HG02970 (cell line): ENCODE data around the gene RPS3A.
A peak's percentile ranks its signal among the peaks of the same experiment; 100 is the strongest.
"Not testable (repeated sequence)": the region's sequence is repeated elsewhere in the genome, so short reads cannot be mapped to it uniquely, and the experiment has no call there.

ENCODE experiments used
- ATAC-seq: cut with Tn5 transposase; IDR thresholded peaks from one replicate; pipeline ENCODE4 v1.9.1; 2021; ENCODE audit warnings: mild to moderate bottlenecking, moderate library complexity, moderate number of reproducible peaks; ENCODE audit not compliant: unreplicated experiment, low FRiP score

The RPS3A gene

DNA sequence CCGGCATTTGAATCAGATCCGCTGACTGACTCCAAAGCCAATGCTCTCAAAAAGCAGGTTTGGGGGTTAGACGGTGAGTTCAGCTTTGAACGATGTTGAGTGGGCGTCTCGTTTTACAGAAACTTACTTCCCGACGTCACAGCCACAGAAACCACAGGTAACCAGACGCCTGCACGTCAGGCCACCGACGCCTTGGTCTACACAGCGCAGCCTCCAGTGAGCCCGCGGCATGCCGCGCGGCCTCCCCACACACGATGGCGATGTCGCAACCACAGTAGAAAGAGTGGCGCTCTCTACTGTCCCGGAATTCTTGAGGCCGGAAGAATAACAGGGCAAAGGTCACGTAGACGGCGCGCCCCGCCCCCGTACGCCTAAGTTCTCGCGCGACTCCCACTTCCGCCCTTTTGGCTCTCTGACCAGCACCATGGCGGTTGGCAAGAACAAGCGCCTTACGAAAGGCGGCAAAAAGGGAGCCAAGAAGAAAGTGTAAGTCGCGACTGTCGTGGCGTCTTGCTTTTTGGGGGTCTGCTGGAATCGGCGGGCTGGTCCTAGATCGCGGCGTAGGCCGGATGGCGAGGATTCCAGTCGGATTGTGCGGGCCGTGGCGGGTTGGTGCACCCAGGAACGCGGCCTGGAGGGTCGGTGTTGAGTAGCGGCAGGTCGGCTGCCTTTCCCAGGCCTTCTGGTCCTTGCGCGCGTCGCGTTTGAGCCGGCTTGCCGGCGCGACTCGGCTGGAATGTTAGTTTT is at the start of gene RPS3A:
RPS3A (plus strand) TSS at position 400 of the 747 bp plus-strand sequence; CDS start at position 425, 25 bp downstream.
- peak; percentile 99 for ATAC-seq

DNA sequence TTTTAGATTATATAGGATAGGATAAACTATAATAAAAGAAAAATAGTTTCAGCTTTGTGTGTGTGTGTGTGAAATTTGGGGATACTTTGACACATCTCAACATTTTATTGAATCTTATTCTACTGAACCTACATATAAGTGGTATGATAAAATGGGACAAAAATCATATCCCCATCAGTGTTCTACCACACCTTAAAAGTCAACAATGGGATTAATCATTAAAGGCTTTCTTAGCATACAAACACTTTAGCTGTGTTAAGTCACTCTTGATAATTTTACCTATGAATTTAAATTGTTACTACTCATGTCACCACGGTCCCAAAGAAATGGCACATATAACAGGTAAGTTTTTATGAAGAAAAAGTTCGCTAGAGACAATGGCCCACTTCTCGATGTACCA is 46.6 kb upstream of the RPS3A start:
- no peak for ATAC-seq

- ATAC-seq = no peak
These were observed 43.9 kb upstream of the RPS3A start for GRCh38 chr4:151055539-151055938.

- ATAC-seq = not testable (repeated sequence)
These were observed 36.3 kb upstream of the RPS3A start for GRCh38 chr4:151063143-151063542.

DNA sequence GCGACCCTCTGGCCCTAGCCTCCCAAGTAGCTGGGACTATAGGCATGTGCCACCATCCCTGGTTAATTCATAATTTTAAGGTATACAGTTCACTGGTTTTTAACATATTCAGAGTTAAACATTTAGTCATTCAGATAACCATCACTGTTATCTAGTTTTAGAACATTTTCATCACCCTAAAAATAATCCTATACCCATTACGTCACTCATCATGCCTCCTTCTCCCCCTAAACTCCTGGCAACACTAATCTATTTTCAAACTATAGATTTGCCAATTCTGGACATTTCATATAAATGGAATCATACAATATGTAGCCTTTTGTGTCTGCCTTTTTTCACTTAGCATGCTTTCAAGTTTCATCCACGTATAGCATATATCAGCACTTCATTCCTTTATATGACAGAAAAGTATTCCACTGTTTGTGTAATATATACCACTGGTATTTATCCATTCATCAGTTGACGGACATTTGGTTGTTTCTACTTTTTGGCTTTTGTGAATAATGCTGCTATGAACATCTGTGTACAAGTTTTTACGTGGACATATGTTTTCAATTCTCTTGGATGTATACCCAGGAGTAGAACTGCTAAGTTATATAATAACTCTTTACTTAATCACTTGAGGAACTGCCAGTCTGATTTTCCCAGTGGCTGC is 32.0 kb upstream of the RPS3A start:
- no peak for ATAC-seq

- no peak for ATAC-seq
These were observed 25.0 kb upstream of the RPS3A start for GRCh38 chr4:151074416-151074916.

DNA sequence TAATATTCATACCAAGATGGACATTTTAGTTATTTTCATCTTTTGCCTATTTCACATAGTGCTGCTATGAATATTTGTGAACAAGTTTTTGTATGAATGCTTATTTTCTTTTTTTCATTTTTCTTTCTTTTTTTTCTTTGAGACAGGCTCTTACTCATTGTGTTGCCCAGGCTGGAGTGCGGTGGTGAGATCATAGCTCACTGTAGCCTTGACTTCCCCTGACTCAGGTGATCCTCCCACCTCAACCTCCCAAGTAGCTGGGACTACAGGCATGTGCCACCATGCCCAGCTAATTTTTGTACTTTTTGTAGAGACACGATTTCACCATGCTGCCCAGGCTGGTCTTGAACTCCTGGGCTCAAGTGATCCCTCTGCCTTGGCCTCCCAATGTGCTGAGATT is 21.4 kb upstream of the RPS3A start:
- not testable (repeated sequence) for ATAC-seq

GRCh38 chr4:151087467-151087866 is 12.0 kb upstream of the RPS3A start:
- ATAC-seq = no peak

- no peak for ATAC-seq
These were observed 8.4 kb upstream of the RPS3A start for GRCh38 chr4:151091047-151091446.

GRCh38 chr4:151092488-151092887 is 6.9 kb upstream of the RPS3A start:
- no peak for ATAC-seq

GRCh38 chr4:151093203-151093602 is 6.2 kb upstream of the RPS3A start:
- ATAC-seq = no peak

DNA sequence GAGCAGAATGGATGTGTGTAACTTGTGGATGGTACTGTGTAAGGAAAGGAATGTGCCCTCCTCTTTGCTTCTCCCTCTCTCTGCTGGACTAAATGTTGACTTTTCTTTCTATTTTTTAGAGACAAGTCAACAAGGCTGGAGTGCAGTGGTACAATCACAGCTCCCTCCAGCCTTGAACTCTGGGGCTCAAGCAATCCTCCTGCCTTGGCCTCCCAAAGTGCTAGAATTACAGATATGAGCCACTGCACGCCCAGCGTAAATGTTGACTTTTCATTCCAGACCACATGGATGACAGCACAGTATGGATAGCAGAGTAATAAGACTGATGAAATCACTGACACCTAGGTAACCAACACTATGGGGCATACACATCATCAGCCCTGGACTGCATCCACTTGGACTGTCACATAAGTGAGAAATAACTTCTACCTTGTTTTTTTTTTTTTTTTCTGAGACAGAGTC is 5.1 kb upstream of the RPS3A start:
- ATAC-seq = no peak

- ATAC-seq = no peak
These were observed 4.3 kb upstream of the RPS3A start for GRCh38 chr4:151095142-151095541.

DNA sequence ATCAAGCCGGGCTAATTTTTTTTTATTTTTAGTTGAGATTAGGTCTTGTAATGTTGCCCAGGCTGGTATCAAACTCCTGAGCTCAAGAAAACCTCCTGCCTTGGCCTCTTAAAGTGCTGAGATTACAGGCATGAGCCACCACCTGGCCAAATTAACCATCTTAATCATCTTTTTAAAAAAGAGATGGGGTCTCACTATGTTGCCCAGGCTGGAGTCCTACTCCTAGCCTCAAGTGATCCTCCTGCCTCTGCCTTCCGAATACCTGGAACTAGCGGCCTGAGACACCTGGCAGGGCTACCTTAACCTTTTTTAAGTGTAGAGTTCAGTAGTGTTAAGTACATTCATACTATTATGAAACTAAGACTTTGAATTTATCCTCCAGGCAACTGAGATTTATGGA is 1.7 kb upstream of the RPS3A start:
- ATAC-seq = no peak

DNA sequence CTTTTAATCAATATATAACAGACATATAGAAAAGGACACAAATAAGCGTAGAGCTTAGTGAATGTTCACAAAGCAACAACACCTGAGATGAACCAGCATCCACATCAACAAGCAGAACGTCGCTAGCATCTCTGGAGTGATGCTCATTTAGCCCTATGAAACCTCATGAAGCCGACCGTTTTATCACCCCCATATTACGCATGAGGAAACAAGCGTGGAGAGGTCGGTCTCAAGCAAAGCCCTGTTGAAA is 524 bp upstream of the RPS3A start:
- no peak for ATAC-seq

DNA sequence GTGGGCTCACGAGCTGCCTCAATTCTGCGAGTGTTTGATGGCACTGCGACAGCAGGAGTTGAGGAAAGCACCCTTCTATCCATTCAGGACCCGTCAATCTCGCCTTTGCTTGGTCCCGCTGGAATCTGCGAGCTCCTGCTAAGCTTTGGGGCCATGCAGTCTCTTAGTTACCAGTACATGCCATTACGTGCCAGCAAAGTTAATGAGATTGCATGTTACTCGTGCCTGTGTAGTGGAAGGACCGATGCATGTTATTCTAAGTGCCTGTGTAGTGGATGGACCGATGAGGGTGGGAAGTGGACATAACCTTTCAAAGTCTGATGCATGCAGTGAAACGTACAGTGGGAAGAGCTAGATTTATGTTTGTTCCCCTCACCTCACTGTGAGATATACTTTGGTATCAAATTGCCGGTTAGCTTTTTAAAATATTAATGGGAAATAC is 569 bp downstream of the RPS3A start:
- ATAC-seq = no peak

DNA sequence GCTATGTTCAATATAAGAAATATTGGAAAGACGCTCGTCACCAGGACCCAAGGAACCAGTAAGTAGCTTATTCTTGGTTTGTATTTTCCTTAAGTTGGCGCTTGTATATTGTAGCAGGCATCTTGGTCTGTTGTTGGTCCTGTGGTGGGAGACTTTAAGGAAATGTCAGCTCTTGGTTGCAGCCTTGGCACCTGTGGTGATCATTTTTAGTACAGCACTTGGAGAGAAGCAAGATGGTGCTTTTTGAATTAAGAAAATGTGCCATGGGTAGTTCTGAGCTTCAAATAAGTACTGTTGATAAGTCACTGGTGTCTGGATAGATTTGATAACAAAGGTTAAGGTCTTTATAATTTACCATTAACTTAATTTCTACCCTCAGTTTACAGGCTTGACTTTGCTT is 1.1 kb downstream of the RPS3A start:
- no peak for ATAC-seq

GRCh38 chr4:151103758-151104157 is 4.3 kb downstream of the RPS3A start:
- ATAC-seq = no peak

DNA sequence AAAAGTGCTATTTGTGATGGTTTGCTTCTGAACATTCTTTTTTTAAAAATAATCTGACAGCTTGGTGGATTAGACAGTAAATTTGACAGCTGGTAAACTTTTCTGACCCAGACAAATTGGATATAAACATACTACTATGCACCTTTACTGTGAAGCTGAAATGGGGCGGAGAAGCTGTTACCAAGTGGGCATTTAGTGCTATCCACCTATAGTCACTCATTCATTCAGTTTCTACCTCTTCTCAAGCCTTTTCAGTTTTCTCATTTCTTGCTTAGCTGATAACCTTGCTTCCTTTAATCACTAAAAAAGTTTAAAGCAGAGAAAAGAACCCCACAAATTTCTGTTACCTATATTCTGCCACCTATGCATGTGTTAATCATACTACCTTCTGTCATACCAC is 5.2 kb downstream of the RPS3A start:
- ATAC-seq = no peak

DNA sequence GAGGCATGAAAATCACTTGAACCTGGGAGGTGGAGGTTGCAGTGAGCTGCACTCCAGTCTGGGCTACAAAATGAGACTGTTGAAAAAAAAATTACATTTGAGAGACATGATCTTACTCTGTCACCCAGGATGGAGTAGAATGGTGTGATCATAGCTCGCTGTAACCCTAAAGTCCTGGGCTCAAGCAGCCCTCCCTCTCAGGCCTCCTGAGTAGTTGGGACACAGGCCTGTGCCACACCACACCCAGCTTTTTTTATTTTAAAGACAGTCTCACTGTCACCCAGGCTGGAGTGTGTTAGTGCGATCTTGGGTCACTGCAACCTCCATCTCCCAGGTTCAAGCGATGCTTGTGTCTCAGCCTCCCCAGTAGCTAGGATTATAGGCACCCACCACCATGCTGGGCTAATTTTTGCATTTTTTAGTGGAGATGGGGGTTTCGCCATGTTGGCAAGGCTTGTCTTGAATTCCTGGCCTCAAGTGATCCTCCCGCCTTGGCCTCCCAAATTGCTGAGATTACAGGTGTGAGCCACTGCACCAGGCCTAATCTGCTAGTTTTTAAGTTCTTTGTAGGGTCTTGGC is 6.1 kb downstream of the RPS3A start:
- ATAC-seq = no peak

DNA sequence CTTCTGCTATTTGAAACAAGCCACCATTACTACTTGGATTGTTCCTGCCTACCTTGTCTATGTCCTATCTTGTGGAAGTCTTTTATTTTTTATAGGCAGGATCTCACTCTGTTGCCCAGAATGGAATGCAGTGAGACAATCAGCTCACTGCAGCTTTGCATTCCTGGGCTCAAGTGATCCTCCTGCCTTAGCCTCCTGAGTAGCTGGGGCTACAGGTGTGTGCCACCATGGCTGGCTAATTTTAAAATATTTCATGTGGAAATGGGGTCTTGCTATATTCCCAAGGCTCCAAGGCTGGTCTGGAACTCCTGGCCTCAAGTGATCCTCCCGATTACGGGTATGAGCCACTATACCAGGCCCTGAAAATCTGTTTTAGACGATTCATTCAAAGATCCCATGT is 7.6 kb downstream of the RPS3A start:
- no peak for ATAC-seq

DNA sequence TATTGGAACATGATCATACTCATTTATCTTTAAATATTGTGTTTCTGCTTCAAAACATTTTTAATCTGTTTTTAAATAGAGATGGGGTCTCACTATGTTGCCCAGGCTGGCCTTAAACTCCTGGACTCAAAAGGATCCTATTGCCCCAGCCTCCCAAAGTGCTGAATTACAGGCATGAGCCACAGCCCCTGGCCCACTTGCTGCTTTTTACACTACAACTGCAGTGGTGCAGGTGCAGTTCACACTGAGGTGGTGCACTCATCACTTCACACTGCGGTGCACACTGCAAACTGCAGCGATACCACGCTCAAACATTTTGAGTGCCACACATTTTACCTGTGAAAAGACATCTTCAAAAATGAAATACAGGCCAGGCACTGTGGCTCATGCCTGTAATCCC is 10.8 kb downstream of the RPS3A start:
- ATAC-seq = no peak
